ENCODE measurements around the gene NOL4L.

NOL4L gene, protein sequence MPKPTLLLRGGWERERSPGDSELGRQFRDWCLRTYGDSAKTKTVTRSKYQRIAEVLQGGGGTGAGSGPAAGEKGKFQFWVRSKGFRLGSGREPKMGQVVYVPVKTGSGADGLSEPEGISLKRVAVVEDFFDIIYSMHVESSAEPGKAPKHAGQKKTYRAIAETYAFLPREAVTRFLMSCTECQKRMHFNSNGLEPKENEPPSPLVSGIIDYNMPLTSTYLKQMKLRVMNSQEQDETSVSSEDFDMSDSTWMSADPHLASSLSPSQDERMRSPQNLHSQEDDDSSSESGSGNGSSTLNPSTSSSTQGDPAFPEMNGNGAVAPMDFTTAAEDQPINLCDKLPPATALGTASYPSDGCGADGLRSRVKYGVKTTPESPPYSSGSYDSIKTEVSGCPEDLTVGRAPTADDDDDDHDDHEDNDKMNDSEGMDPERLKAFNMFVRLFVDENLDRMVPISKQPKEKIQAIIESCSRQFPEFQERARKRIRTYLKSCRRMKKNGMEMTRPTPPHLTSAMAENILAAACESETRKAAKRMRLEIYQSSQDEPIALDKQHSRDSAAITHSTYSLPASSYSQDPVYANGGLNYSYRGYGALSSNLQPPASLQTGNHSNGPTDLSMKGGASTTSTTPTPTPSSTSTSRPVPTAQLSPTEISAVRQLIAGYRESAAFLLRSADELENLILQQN

GRCh38 chr20:32585011-32585585 is at the start of gene NOL4L:
NOL4L (minus strand) TSS chr20:32585333; CDS start chr20:32584890, 443 bp downstream.
- no peak for DNase-seq (ENCODE audit: low read depth in 3 of 3)

DNA sequence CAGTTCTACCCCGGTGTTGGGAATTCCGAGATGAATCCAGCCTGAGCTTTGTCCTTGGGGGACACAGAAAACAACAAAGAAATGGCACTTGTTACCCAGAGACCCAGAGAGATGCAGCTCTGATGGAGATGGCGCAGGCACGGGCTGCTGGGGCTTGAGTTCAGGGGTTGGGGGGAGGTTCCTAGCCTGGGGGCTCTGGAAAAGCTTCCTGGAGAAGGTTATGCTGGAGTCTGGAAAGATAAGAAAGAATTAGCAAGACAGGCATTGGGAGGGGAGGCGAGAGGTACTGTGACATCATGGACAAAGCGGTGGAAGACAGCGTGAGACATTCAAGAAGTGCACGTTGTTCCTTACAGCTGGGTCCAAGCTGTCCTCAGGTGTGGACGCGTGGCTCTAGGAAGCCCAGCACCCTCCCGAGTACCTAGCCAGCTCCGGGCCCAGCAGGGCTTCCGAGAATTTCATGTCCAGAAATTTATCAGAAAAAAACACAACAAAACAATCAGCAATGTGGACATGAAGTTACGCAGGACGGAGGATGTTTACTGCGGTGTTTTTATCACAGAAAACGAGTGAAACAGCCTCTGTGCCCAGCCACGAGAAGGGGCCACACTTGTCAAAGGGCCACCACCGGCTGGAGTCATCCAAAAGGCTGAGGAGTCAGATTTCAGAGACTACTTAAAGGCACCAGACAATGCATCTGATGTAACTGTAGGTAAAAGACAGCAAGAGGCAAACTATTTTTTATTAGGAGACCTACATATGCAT is 49.1 kb upstream of the NOL4L start:
- no peak for DNase-seq (ENCODE audit: low read depth in 3 of 3)

DNA sequence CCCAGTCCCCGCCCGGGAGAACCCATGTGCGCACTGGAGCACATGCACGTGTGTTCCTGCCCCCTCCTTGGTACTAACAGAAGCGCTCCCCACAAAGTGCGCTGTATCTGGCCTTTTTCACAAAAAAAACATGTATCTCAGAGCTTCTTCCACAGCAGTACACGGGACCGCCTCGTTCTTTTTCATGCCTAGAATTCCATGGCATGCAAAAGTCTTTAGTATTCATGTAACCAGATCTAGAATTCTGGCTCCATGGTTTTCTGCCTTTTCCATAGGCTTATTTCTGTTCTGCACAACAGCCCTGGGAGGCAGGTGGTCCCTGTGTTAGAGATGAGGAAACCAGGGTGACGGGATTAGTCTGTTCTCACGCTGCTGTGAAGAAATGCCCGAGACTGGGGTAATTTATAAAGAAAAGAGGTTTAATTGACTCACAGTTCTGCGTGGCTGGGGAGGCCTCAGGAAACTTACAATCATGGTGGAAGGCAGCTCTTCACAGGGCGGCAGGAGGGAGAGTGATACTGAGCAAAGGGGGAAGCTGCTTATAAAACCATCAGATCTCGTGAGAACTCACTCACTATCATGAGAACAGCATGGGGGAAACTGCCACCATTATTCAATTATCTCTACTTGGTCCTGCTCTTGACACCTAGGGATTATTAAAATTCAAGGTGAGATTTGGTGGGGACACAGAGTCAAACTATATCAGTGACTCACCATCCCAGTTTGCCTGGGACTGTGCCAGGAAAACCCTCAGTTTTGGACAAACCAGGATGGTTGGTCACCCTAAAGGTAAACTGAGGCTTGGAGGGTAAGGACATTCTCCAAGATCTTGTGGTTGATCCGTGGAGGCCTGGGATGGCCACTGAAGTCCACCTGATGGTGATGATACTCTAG is 47.6 kb upstream of the NOL4L start:
- no peak for DNase-seq (ENCODE audit: low read depth in 3 of 3)

DNA sequence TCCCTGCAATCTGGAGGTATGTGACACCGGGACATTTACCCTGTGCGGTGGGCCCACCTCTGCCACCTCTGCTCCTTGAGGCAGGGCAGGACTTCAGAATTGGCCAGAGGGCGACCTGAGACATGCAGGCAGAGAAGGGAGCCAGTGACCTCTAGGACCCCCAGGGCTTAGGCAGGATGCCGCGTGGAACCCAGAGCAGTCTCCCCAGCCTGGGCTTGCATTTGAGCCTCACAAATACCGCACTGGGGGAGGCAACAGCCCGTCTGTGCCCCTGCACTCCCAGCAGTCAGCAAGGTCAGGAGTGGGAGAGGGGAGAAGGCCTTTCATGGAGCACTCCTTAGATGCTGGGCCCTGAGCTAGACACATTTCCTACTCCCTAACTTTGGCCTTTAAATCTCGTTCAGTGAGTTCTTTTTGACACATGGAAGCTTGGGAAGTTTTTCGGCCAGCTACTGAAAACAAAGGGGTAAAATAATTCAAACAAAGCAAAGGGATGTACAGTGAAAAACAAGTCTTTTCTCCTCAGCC is 46.9 kb upstream of the NOL4L start:
- DNase-seq (ENCODE audit: low read depth in 3 of 3) = no peak

DNA sequence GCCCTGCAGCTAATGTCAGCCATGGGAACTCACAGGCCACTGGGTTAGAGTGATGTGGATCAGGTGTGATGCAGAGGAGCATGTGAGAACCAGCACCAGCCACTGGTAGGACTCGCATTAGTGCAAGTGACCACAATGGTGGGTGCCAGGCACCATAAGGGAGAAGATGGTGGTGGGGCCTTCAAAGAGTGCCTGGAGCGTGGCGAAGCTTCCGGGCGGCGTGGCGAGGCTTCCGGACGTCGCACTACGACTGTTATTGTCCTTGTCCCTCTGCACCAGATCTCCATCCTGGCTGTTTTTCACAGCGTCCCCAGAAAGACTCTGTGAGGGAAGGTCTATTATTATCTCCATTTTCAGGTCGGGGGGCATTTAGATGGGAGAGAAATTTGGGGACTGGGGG is 44.7 kb upstream of the NOL4L start:
- DNase-seq (ENCODE audit: low read depth in 3 of 3) = no peak

GRCh38 chr20:32628960-32629530 is 43.9 kb upstream of the NOL4L start:
- DNase-seq (ENCODE audit: low read depth in 3 of 3) = no peak

DNA sequence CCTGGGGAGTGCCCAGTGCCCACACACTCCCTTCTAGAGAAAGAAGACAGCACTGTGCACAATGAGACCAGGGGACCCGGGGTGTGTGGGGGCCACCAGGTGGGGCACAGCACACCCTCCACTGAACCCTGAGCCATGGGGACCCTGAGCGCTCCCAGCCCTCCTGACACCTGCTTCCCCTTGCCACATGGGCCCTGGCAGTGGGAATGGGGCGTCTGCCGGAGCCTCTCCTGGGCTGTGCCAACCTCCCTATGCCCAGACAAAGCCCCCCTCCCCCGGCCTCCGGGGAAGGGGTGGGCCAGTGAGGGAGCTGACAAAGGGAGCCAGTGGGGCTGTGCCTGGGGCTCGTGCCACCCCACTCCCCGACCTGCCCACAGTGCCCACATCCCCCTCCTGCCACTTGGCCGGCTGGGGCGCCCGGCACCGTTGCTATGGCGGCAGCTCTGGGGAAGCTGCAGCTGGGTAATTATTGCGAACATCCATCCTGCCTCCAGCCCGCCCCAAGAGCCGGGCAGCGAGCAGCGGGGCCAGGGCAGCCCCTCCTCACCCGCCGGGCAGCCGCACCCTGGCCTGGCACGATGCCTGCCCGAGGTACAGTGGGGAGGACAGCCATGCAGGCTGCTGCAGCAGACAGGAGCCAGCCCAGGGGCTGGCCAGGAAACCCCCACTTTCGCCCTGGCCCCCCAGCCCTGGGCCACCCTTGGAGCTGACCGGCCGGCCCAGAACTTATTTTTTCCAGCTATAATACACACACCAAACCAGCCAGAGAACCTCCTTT is 41.9 kb upstream of the NOL4L start:
- no peak for DNase-seq (ENCODE audit: low read depth in 3 of 3)

DNA sequence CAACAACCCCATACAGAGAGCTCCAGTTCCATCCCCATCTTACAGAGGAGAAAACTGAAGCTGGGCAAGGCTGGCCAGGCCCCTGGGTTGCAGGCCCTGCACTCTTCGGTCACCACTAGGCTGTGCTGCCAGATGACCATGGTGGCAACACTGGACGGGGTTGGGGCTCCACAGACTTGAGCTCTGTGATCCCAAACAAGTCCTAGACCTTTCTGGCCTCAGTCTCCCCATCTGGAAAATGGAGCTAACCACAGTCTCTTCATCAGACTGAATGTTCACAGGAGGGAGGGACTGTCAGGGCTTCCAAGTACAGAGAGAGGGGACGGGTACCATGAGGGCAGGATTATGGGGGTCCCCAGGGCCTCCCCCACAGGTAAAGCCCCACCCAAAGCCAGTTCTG is 41.3 kb upstream of the NOL4L start:
- no peak for DNase-seq (ENCODE audit: low read depth in 3 of 3)

- DNase-seq (ENCODE audit: low read depth in 3 of 3) = no peak
Measured at GRCh38 chr20:32625996-32626395, 40.9 kb upstream of the NOL4L start.

- DNase-seq (ENCODE audit: low read depth in 3 of 3) = no peak
Measured at GRCh38 chr20:32624687-32625345, 39.7 kb upstream of the NOL4L start.

GRCh38 chr20:32623667-32624157 is 38.6 kb upstream of the NOL4L start:
- DNase-seq (ENCODE audit: low read depth in 3 of 3) = no peak

GRCh38 chr20:32622585-32623468 is 37.7 kb upstream of the NOL4L start:
- DNase-seq (ENCODE audit: low read depth in 3 of 3) = no peak

DNA sequence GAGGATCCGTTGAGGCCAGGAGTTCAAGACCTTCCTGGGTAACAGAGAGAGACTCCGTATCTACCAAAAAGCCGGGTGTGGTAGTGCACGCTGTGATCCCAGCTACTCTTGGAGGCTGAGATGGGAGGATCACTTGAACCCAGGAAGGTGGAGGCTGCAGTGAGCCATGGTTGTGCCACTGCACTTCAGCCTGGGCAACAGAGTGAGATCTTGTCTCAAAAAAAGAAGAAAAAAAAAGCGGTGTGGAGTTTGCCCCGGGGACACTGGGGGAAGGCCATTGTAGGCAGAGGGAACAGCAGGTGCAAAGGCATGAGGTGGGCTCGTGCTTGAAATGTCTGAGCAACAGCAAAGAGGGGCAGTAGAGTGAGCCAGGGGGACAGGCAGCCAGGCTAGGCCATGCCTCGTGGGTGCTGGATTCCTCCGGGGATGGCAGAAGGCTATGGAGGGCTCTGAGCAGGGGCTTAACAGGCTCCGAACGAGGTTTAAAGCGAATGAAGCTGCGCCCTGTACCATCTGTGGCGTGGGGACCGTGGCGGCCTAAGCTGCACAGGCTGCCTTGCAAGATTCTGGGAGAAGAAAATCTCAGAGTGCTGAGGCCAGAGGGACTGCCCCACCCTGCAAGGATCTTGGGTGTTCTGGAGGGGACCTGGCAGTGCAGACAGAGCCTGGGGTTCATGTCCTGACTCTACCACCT is 36.9 kb upstream of the NOL4L start:
- DNase-seq (ENCODE audit: low read depth in 3 of 3) = no peak

GRCh38 chr20:32621071-32621890 is 36.1 kb upstream of the NOL4L start:
- DNase-seq (ENCODE audit: low read depth in 3 of 3) = no peak

DNA sequence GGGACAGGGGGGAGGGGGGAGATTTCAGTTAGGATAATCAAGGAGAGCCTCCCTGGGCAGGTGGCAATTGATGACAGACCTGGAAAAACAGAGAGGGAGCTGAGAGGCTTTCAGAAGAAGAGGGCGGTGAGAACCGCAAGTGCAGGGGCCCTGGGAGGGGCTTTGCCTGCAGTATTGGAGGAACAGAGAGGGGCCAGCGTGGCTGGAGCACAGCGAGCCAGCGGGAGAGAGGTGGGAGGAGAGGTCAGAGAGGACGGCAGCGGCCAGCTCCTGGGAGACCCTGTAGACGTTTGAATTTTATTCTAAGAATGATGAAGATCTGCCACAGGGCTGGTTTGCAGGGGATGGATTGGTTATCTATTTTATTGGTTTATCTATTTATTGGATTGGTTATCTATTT is 34.5 kb upstream of the NOL4L start:
- no peak for DNase-seq (ENCODE audit: low read depth in 3 of 3)

DNA sequence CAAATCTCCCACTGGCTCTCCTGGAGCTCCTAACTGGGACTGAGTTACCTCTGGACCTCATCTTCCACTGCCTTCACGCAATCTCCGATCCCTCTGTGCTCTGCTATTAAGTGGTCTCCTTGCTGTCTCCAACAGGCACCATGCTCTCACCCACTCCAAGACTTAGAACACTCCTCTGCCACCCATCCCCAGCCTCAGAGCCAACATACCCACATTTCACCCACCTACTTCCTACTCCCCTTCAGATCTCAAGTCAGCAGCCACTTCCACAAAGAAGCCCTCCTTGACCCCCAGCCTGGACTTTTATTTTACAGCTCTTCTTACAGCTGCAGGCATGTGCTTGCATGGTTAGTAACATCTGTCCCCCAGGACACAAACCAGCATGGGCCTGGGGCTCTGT is 29.6 kb upstream of the NOL4L start:
- no peak for DNase-seq (ENCODE audit: low read depth in 3 of 3)

DNA sequence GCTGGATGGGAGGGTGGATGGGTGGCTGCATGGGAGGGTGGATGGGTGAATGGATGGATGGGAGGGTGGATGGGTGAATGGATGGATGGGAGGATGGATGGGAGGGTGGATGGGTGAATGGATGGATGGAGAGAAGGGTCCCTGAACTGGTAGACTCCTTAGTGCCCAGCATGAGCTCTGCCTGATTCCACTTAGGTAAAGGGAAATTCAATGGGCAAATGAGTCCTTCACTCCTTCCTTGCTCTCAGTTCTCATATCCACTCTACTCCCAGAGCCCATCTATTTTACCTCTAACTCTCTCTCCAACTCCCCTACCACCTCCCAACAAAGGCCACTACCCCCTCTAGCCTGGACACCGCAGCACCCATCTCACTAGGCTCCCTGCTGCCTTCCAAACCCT is 29.2 kb upstream of the NOL4L start:
- no peak for DNase-seq (ENCODE audit: low read depth in 3 of 3)

Measured in stimulated activated CD4-positive, alpha-beta T cell treated with anti-CD3 and anti-CD28 coated beads, TNF-alpha, amount 100 ng/mL, for 24 hours (primary cell).